ENCODE measurements around the gene NPDC1.

GRCh38 chr9:137009938-137010732 lies 35.8 kb downstream of the NPDC1 start:
- TF ChIP-seq CREB1 (IDR thresholded peaks at IDR 0.05; ENCODE audit: low read depth) (no peak), FOXM1 (IDR thresholded peaks at IDR 0.05; ENCODE audit: borderline replicate concordance, low read depth) (no peak), MAX (IDR thresholded peaks at IDR 0.05) (no peak), EP300 (IDR thresholded peaks at IDR 0.05; ENCODE audit: borderline replicate concordance) (no peak), NFIC (IDR thresholded peaks at IDR 0.05) (no peak), RAD21 (IDR thresholded peaks at IDR 0.05; ENCODE audit: low read depth) (no peak), USF1 (IDR thresholded peaks at IDR 0.05) (no peak), CEBPB (IDR thresholded peaks at IDR 0.05) (no peak)

Measured in Ishikawa (cell line).